ENCODE results near the gene ZMIZ2. TPM values are rescaled to one million over a fixed set of nuclear protein-coding genes. Genes with fewer than 3 reads are reported as not detected.

The ZMIZ2 gene
- total and polyA plus RNA-seq, 2 of the 8 experiments (the other 6 are each of a cell fraction or from before 2014, with no cell fraction given) = 24.4 to 66.4 TPM

- Histone ChIP-seq H2BK120ac (replicated peaks; ENCODE audit: low read depth, low read length) (no peak overlapping the region), H3K4me1 (replicated peaks in 1 of 4; ENCODE audit: control insufficient read depth in 3 of 4, insufficient read depth in 4 of 4, low read length in 3 of 4) (peaks cover 0 to 4% (median 0%) of the 10 kb centered on the region in 4 experiments; a peak in 3 of 7 replicates), H3K4me2 (ENCODE audit: insufficient read depth in 1 of 2, low read depth in 2 of 2, low read length in 2 of 2) (no peak overlapping the region), H4K20me1 (replicated peaks in 1 of 2; ENCODE audit: control insufficient read depth in 1 of 2, insufficient read depth in 2 of 2, low read length in 2 of 2) (no peaks in the 10 kb centered on the region), H2BK20ac (ENCODE audit: low read length) (no peak overlapping the region), H3K4ac (replicated peaks; ENCODE audit: insufficient read length, low read depth, low read length) (no peak overlapping the region), H2BK5ac (ENCODE audit: low read depth, low read length) (no peak overlapping the region), H3K4me3 (ENCODE audit: extremely low read depth in 1 of 4, insufficient read depth in 2 of 4, low read depth in 3 of 4, low read length in 4 of 4) (no peak overlapping the region), H2BK15ac (ENCODE audit: low read length) (no peak overlapping the region), H4K8ac (ENCODE audit: extremely low read depth, insufficient read depth, low read length) (no peak overlapping the region), H4K5ac (ENCODE audit: insufficient read length, low read depth, low read length) (no peak overlapping the region), H3K9ac (replicated peaks in 1 of 4; ENCODE audit: extremely low read depth in 1 of 4, low read depth in 3 of 4, low read length in 3 of 4) (no peak overlapping the region), H3K27me3 (replicated peaks in 1 of 4; ENCODE audit: control insufficient read depth in 3 of 4, extremely low read depth in 1 of 4, insufficient read depth in 3 of 4, low read length in 3 of 4) (no peaks in the 10 kb centered on the region), H2AK5ac (ENCODE audit: low read depth, low read length) (no peak overlapping the region), H4K91ac (replicated peaks; ENCODE audit: insufficient read length, low read length) (no peak overlapping the region), H2BK12ac (ENCODE audit: low read depth, low read length) (no peak overlapping the region), H3K23me2 (ENCODE audit: low read depth, low read length) (no peaks in the 10 kb centered on the region), H3K79me2 (ENCODE audit: control insufficient read depth in 1 of 2, insufficient read depth in 2 of 2, low read length in 2 of 2) (no peaks in the 10 kb centered on the region), H3K36me3 (ENCODE audit: control insufficient read depth in 2 of 4, insufficient read depth in 4 of 4, low read length in 3 of 4) (no peaks in the 10 kb centered on the region), H3K56ac (replicated peaks; ENCODE audit: insufficient read length, low read depth, low read length) (no peak overlapping the region), H3K9me3 (ENCODE audit: insufficient read depth in 2 of 2, low read depth in 1 of 2, low read length in 1 of 2) (peaks cover 3 to 4% of the 10 kb centered on the region in 2 experiments; a peak in 2 of 4 replicates), H3K18ac (ENCODE audit: extremely low read depth, low read length) (no peak overlapping the region), H3K27ac (ENCODE audit: low read depth, low read length) (no peak overlapping the region), H3K79me1 (ENCODE audit: low read depth, low read length) (no peaks in the 10 kb centered on the region), H3K14ac (ENCODE audit: insufficient read length) (no peak overlapping the region), H3K23ac (ENCODE audit: insufficient read length) (no peak overlapping the region), H2AFZ (ENCODE audit: low read length) (no peak overlapping the region)
- 89% methylated on average over 4 of the region's 4 CpGs; no CpG with 5 or more reads in 1 of the 2 experiments for WGBS, 2 experiments (ENCODE audit: extremely low coverage in 1 of 2, insufficient coverage in 1 of 2, insufficient read length in 1 of 2, insufficient replicate concordance in 2 of 2, low coverage in 1 of 2, low lambda C conversion rate in 2 of 2, missing lambda C conversion rate in 1 of 2)
- ChIA-PET CTCF (ENCODE audit: partially characterized antibody) (no interaction called here), POLR2A (ENCODE audit: partially characterized antibody) (interaction anchor here (1.4 to 3.8 kb wide), 5 partner anchors 11 to 191 kb away, joined by 3 to 24 read pairs (median 6); partner anchors contain the start of genes PPIA and ZMIZ2)
- no peak for DNase-seq (ENCODE audit: low read depth in 1 of 2, low spot score in 2 of 2)
- FAIRE-seq = no peak
- TF ChIP-seq SAP30 (IDR thresholded peaks at IDR 0.05; ENCODE audit: insufficient read depth, insufficient replicate concordance, low read length) (no peak), BCL11A (IDR thresholded peaks at IDR 0.05; ENCODE audit: low read depth in 2 of 2, low read length in 2 of 2) (no peak), TAF7 (optimal IDR thresholded peaks at IDR 0.05; ENCODE audit: borderline replicate concordance, low read depth, low read length) (no peak), CTBP2 (IDR thresholded peaks at IDR 0.05; ENCODE audit: borderline replicate concordance, insufficient read depth, insufficient read length, low read length) (no peak), MAFK (IDR thresholded peaks at IDR 0.05; ENCODE audit: low read depth, low read length) (no peak), SIX5 (IDR thresholded peaks at IDR 0.05; ENCODE audit: low read depth, low read length) (no peak)
Measured at GRCh38 chr7:44787041-44787440, 38.4 kb downstream of the ZMIZ2 start.

Measured in H1 (cell line).